Myocyte (in vitro differentiated cells): Measurements from ENCODE around the gene NTRK1. TPM values are rescaled to one million over a fixed set of nuclear protein-coding genes. Genes with fewer than 3 reads are reported as not detected.

Source experiments
- DNase-seq: peaks from one replicate; pipeline ENCODE4 v3.0.0-alpha.2; 2012; ENCODE audit warnings: low read depth
- total RNA-seq: library from RNA; depleted of rRNA; stranded (reverse); fragments of >200 nt; gene quantifications from 2 replicates; pipeline ENCODE4 v1.2.3, GENCODE V29; 2014

NTRK1 gene
- total RNA-seq, 1 donor from 2014 or later, result 2.5 TPM

GRCh38 chr1:156856282-156856785, 4.3 kb upstream of the NTRK1 start:
- no peak for DNase-seq

DNA sequence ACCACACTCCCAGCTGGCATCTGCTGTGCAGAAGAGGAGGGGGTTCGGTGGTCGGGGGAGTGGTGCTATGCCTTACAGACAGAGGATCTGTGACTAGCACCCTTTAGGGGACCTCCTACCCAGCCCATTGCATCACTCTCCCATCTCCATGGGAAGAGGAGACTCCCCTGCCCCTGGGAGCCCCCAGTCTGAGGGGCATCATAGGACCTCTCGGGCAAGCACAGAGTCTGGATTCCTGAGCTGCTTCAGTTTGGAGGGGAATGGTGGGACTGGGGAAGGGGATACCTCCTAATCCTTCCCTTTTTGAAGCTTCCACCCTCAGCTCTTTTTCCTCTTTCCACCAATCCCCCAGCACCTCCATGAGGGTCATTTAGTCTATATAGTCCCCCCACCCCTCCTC, 3.1 kb upstream of the NTRK1 start:
- no peak for DNase-seq

DNA sequence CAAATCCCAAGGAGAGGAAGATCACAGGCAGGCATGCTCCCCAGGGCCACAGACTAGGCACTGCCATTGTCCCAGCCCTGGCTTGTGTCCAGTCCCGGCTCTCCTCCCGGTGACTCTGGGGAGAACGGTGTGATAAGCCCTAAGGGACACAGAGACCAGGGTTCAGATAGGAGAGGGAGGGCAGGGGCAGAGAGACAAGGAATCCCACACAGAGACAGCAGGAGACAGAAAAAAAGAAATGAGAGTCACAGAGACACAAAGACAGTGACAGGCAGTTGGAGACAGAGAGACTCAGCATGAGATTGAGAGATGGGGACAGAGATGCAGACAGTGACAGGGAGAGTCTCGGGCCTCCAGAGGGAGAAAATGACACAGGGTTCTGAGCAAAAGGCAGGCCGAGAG, 2.1 kb upstream of the NTRK1 start:
- DNase-seq, result no peak

GRCh38 chr1:156858959-156859522, 1.6 kb upstream of the NTRK1 start, which contains the start of gene INSRR:
TSS of gene INSRR (minus strand) at chr1:156859117. CDS start at chr1:156858621, 496 bp downstream.
- DNase-seq, result peak; percentile 17

DNA sequence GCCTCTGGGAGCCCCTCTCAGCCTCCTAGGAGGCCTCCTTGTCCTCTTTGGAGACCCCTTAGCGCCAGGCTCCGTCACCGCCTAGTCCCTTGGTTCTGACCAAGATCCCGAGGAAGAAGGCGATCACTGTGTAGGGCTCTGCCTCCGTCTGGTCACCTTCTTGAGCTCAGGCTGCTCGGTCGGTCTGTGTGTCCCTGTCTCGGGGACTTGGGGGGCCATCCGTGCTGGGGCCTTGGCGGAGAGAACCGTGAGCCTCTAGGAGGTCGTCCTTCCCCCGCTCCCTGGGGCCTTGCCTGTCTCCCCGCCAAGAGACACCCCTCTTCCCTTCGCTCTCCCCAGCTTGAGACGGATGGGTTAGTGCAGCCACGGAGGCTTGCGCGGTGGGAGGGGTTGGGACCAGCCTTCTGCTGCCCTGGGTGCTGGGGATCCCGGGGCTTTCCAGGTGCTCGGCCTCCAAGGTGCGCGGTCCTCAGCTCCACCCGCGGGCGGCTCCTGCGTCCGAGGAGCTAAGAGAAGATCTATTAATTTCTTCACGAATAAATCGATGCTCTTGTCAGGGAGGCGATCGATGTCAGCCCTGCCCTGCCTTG, 1.0 kb upstream of the NTRK1 start:
- DNase-seq, result no peak

- DNase-seq, result peak; percentile 51
Observed at GRCh38 chr1:156860113-156860627, 495 bp upstream of the NTRK1 start.

DNA sequence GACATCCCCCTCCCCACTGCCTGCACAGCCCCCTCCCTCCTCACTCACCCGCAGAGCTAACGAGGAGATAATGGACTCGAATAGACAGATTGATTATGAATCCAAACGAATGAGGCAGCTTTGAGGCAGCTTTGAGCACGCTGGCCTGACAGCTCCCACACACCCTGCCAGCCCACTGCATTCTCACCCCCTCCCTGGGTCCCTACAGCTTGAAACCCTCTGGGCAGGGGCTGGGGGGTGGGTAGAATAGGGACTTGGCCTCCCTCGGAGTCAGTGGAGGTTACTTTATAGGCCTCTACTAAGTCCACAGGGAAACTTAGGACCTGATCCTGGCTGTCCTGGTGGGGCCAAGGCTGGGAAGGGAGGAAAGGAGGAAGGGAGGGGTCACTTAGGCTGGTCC, 1.9 kb downstream of the NTRK1 start:
- DNase-seq, result no peak

GRCh38 chr1:156862997-156863599, 2.4 kb downstream of the NTRK1 start:
- no peak for DNase-seq

DNA sequence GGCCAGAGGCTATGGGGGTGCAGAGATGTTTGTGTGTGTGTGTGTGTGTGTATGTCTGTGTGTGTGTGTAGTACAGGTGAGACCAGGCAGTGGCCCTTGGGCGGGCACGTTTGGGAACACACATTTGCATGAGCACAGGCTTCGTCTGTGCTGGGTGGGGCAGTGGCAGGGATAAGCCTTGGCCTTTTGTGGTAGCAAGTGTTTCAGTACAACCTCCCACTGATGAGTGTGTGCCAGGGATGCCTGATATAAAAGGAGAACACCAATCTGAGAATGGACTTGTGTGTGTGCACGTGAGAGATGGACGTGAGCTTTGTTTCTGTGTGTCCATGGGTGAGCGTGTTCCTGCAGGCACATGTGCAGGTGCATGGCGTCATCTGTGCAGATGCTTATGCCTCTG, 3.0 kb downstream of the NTRK1 start:
- DNase-seq, result no peak

DNA sequence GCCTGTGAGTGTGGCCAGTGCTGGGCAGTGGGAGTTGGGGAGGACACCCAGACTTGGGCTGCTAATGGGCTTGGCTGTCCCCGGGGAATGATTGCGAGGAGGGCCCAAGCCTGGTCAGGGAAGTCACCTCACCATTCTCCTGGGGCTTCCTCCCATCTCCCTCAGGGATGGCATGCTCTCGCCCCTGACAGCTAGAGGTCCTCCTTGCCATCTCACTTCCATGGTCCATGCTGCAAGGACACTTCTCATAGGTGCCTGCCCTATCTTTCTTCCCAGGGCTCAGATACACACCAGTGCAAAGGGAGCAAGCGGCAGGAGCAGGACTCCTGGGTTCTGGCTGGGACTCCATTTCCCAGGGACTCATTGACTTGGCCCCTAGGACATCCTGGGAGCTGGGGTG, 4.1 kb downstream of the NTRK1 start:
- DNase-seq, result no peak

- no peak for DNase-seq
Observed at GRCh38 chr1:156865258-156865657, 4.6 kb downstream of the NTRK1 start.

DNA sequence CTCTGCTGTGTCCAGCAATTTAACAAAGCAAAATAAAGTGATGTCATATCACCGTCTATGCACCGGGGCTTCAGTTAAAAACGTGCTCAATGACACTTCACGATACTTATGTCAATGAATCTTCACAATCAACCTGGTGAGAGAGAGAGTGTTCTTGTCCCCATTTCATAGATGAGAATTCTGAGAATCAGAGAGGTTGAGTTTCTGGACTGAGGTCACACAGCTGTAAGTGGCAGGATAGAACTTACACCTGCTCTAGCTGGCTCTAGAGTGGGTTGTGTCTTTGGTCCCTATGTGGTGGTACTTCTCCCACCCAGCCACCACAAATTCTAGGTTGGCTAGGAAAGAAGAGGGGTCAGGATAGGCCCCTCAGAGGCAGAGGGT, 5.2 kb downstream of the NTRK1 start:
- DNase-seq, result no peak

DNA sequence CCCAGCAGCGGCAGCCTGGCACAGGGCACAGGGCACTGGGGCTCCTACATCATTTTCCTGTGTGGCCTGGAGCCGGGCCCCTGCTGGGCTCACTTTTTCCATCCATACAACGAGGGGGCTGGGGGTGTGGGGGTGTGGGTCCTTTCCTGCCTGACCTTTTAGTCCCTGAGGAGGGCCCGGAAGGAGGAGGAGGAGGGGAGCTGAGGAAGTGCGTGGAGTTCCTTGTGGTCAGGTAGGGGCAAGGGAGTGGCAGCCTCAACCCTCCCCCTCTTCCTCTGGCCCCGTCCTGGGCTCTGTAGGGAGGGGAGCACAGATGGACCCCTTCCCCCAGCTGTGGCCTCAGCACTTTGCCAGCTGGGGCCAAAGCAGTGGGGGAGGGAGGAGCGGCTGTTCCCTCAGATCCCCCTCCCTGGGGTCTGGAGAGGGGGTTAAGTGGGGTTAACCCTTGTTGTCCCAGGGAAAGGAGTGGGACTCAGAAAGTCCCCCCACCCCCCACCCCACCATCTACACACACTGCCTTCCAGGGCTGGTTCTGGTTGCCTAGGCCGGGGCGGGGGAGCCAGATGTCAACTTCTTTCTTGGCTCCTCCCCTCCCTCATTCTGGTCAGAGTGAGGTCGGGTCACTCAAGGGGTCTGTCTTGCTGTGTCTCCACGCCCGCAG, 5.7 kb downstream of the NTRK1 start:
- no peak for DNase-seq

- DNase-seq, result no peak
Observed at GRCh38 chr1:156868341-156868740, 7.7 kb downstream of the NTRK1 start.

DNA sequence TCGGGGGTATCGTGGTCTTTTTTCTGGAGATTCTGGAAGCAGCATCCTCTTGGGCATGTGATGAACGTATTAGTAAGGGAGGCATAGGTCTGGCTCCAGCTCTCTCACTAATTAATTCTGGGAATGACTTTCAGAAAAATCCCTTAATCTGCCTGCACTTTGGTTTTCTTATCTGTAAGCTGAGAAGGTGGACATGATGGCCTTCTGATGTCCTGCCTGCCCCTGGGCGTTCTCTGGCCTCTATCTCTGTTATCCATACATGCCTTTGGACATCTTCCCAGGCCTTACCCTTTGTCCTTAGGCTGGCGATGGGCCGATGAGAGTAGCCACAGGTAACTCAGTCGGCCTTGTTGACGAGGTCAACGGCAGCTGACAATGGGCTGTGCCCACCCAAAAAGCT, 8.8 kb downstream of the NTRK1 start:
- DNase-seq, result no peak

DNA sequence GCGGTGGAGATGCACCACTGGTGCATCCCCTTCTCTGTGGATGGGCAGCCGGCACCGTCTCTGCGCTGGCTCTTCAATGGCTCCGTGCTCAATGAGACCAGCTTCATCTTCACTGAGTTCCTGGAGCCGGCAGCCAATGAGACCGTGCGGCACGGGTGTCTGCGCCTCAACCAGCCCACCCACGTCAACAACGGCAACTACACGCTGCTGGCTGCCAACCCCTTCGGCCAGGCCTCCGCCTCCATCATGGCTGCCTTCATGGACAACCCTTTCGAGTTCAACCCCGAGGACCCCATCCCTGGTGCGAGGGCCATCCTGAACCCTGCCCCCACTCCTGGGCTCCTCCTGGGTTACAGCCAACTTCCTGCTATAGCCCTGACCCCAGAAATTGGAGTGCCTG, 13.0 kb downstream of the NTRK1 start:
- DNase-seq, result no peak

- no peak for DNase-seq
Observed at GRCh38 chr1:156874142-156874541, 13.5 kb downstream of the NTRK1 start.

GRCh38 chr1:156874572-156875340, 14.1 kb downstream of the NTRK1 start:
- DNase-seq, result no peak

DNA sequence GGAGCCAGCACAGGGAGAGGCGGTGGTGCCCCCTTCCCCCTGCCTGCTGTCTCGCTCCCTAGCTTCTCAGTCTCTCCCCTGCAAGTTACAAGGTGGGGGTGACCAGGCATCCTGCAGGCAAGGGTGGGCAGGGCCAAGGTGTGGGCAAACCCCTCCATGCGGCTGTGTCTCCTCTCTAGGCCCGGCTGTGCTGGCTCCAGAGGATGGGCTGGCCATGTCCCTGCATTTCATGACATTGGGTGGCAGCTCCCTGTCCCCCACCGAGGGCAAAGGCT, 14.6 kb downstream of the NTRK1 start:
- DNase-seq, result no peak

- no peak for DNase-seq
Observed at GRCh38 chr1:156876281-156876680, 15.6 kb downstream of the NTRK1 start.

DNA sequence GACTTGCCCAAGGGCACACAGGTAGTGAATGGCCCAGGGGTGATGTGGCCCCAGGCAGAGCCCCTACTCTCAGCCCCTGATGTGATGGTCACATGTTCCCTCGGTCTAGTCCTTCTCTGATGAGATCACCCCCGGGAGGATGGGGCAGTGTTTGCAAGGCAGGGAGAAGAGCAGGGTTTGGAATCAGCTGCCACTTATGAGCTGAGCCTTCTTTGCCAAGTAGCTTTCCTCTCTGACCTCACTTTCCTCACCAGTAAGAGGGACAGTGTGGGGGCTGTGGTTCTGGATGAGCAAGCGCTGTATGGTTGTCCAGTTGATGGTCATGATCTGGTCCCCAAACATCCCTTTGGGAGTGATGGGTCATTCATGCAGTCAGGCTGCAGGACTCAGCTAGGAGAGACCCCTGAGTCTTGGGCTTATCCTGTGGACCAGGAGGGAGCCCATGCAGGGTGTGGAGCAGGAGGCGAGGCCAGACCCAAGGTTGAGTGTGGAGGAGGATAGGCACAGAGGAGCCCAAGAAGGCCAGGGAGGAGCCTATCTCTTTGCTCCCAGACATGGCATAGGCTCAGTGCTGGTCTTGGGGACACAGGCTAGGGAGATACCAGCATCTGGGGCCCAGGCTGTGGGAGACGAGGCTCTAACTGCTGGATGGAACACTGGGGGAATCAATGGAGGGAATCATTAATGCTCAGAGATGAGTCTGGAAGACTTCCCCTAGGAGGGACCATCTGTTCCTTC, 16.9 kb downstream of the NTRK1 start:
- DNase-seq, result no peak
